Endothelial cell of umbilical vein (primary cell): Measurements from ENCODE around the gene EMC7. TPM values are rescaled to one million over a fixed set of nuclear protein-coding genes. Genes with fewer than 3 reads are reported as not detected.

ENCODE experiments used
- BruUV-seq: library from RNA; stranded (reverse); fragments of 400-500 nt; replicated peaks from 2 replicates; lab custom pipeline; 2021; lab: Mats Ljungman, UMichigan
- CTCF ChIA-PET: fragments of 300-600, 350-600 bp; sonication (Branson Sonifier 250); formaldehyde crosslinking; loops from one replicate; lab custom pipeline; 2021; ENCODE audit warnings: antibody characterized with exemption, inconsistent platforms; lab: Charles Lee
- POLR2A ChIA-PET: fragments of 300-600, 350-600 bp; sonication (Branson Sonifier 250); formaldehyde crosslinking; loops from one replicate; lab custom pipeline; 2021; ENCODE audit warnings: antibody characterized with exemption, inconsistent platforms; lab: Charles Lee
- DNase-seq: peaks from one replicate; pipeline ENCODE4 v3.0.0-alpha.2; 2011; ENCODE audit warnings: low read depth, low spot score
- FAIRE-seq: peaks from 2 replicates; lab custom pipeline; 2011; peaks lifted over from hg19 to GRCh38; lab: Jason Lieb, UNC
- H2AFZ ChIP-seq: 2 replicates; pipeline ENCODE4 v1.6.0; 2012; ENCODE audit warnings: low read depth, low read length, control low read depth, inconsistent platforms
- H3K27ac ChIP-seq: 2 replicates; pipeline ENCODE4 v1.5.1; 2011; ENCODE audit warnings: low read depth, mild to moderate bottlenecking, control low read depth, low read length, moderate library complexity; ENCODE audit not compliant: insufficient read depth
- H3K27me3 ChIP-seq, 2 experiments: 2 replicates each; pipeline versions ENCODE4 v1.6.0 to v1.6.1; 2011; ENCODE audit warnings: low read length in 2 of 2, mixed read lengths in 1 of 2; ENCODE audit not compliant: control insufficient read depth in 2 of 2, insufficient read depth in 2 of 2
- H3K36me3 ChIP-seq, 2 experiments: 2 replicates in 1 of 2; 3 replicates in 1 of 2; pipeline ENCODE4 v1.5.1; 2011; ENCODE audit warnings: low read length in 2 of 2, mild to moderate bottlenecking in 1 of 2, moderate library complexity in 1 of 2; ENCODE audit not compliant: control insufficient read depth in 2 of 2, insufficient read depth in 2 of 2; ENCODE audit errors: extremely low read depth in 1 of 2
- H3K4me1 ChIP-seq: 3 replicates; pipeline ENCODE4 v1.5.1; 2011; ENCODE audit warnings: mild to moderate bottlenecking, low read length; ENCODE audit not compliant: control insufficient read depth, insufficient read depth; ENCODE audit errors: extremely low read depth
- H3K4me2 ChIP-seq: 2 replicates; pipeline ENCODE4 v1.6.1; 2011; ENCODE audit warnings: low read length, control low read depth, mixed read lengths; ENCODE audit not compliant: insufficient read depth
- H3K4me3 ChIP-seq, 3 experiments: fragments of 200-600 bp in 1 of 3; sonication (generic), shearing (Covaris generic) in 1 of 3; replicated peaks in 1 of 3; 2 replicates each; pipeline ENCODE4 v1.5.1; 2011 to 2016; ENCODE audit warnings: control low read depth in 3 of 3, low read length in 3 of 3, mild to moderate bottlenecking in 2 of 3, inconsistent platforms in 1 of 3, low read depth in 1 of 3, moderate library complexity in 1 of 3; ENCODE audit not compliant: insufficient read depth in 1 of 3
- H3K79me2 ChIP-seq: 2 replicates; pipeline ENCODE4 v1.6.0; 2012; ENCODE audit warnings: low read length, inconsistent platforms; ENCODE audit not compliant: control insufficient read depth, insufficient read depth
- H3K9ac ChIP-seq: replicated peaks from 2 replicates; pipeline ENCODE3; 2011; ENCODE audit warnings: low read length, control low read depth; ENCODE audit not compliant: insufficient read depth; ENCODE audit errors: extremely low read depth
- H3K9me1 ChIP-seq: replicated peaks from 3 replicates; pipeline ENCODE4 v1.6.0; 2011; ENCODE audit warnings: mild to moderate bottlenecking, low read length; ENCODE audit not compliant: control insufficient read depth, insufficient read depth; ENCODE audit errors: extremely low read depth
- H3K9me3 ChIP-seq: replicated peaks from 2 replicates; pipeline ENCODE4 v1.5.1; 2012; ENCODE audit warnings: low read length, inconsistent platforms; ENCODE audit not compliant: control insufficient read depth, insufficient read depth
- H4K20me1 ChIP-seq: replicated peaks from 2 replicates; pipeline ENCODE3; 2011; ENCODE audit warnings: mild to moderate bottlenecking, low read length; ENCODE audit not compliant: control insufficient read depth, insufficient read depth; ENCODE audit errors: extremely low read depth
- CTCF ChIP-seq, 2 donors: IDR thresholded peaks; 1 replicate in 1 of 2; 2 replicates in 1 of 2; pipeline ENCODE4 v1.5.1; 2011; ENCODE audit warnings: low read length in 2 of 2, mild to moderate bottlenecking in 2 of 2, moderate library complexity in 2 of 2, control low read depth in 1 of 2, inconsistent platforms in 1 of 2, low read depth in 1 of 2; ENCODE audit not compliant: insufficient read depth in 1 of 2; ENCODE audit errors: extremely low read depth in 1 of 2
- EZH2 ChIP-seq: IDR thresholded peaks from 2 replicates; pipeline ENCODE4 v1.6.1; 2012; ENCODE audit warnings: borderline replicate concordance, low read depth, mild to moderate bottlenecking, moderate library complexity, low read length, inconsistent platforms; ENCODE audit not compliant: severe bottlenecking
- FOS ChIP-seq: IDR thresholded peaks from 2 replicates; pipeline ENCODE4 v1.6.1; 2011; ENCODE audit warnings: mild to moderate bottlenecking, low read length, moderate library complexity, borderline replicate concordance; ENCODE audit not compliant: insufficient read depth
- GATA2 ChIP-seq: IDR thresholded peaks from 2 replicates; pipeline ENCODE4 v1.7.0; 2011; ENCODE audit warnings: low read depth, mild to moderate bottlenecking, moderate library complexity, mixed read lengths, low read length; ENCODE audit not compliant: insufficient read length, insufficient read depth
- JUN ChIP-seq: IDR thresholded peaks from 2 replicates; pipeline ENCODE4 v1.6.1; 2011; ENCODE audit warnings: borderline replicate concordance, low read depth; ENCODE audit not compliant: insufficient read length, insufficient read depth
- MAX ChIP-seq: IDR thresholded peaks from 2 replicates; pipeline ENCODE4 v1.6.1; 2011; ENCODE audit not compliant: insufficient read depth, insufficient read length
- MYC ChIP-seq: IDR thresholded peaks from one replicate; pipeline ENCODE4 v1.6.1; 2011; ENCODE audit warnings: mild to moderate bottlenecking, low read depth, low read length
- POLR2A ChIP-seq: IDR thresholded peaks from 2 replicates; pipeline ENCODE4 v1.6.1; 2012; ENCODE audit warnings: low read depth, mild to moderate bottlenecking, control low read depth, low read length
- POLR2AphosphoS5 ChIP-seq: IDR thresholded peaks from 2 replicates; pipeline ENCODE4 v1.6.1; 2012; ENCODE audit warnings: low read depth, mild to moderate bottlenecking, control low read depth, low read length, moderate library complexity; ENCODE audit not compliant: insufficient read depth
- dilution Hi-C: fragments of 300-500 bp; cut with MboI; formaldehyde crosslinking; loops from one replicate; pipeline ENCODE4 v1.15.0; 2019; ENCODE audit warnings: low sequenced_read_pairs; ENCODE audit not compliant: extremely low pct_ligation_motif_present
- intact Hi-C: fragments of 100-400 bp; cut with micrococcal nuclease; formaldehyde crosslinking; loops from one replicate; pipeline ENCODE4 v1.10.0; 2022
- polyA plus RNA-seq, 4 experiments: library from polyadenylated mRNA; depleted of rRNA in 3 of 4; stranded (reverse) in 3 of 4; unstranded in 1 of 4; fragments of >200 nt; gene quantifications; 2 replicates each; pipeline versions ENCODE4 v1.2.1 to v1.2.3, GENCODE V29; 2011 to 2012; ENCODE audit warnings: missing spikeins in 1 of 4
- total RNA-seq: library from RNA; stranded (reverse); gene quantifications from 2 replicates; pipeline ENCODE4 v1.2.3, GENCODE V29; 2021

The EMC7 gene
- total and polyA plus RNA-seq, 2 donors (not counting 3 experiments of a cell fraction or from before 2014, with no cell fraction given): 57.0 to 70.6 TPM

- Histone ChIP-seq H3K4me2 (peak within 1 kb of the TSS; percentile 97), H2AFZ (peak within 1 kb of the TSS; percentile 82), H3K9me1 (no peaks in the 10 kb centered on the region), H4K20me1 (no peaks in the 10 kb centered on the region), H3K9ac (peak within 1 kb of the TSS; percentile 67), H3K36me3 (no peaks in the 10 kb centered on the region), H3K4me3 (peak within 1 kb of the TSS; percentile 79 to 99 (median 95)), H3K4me1 (peaks cover 13% of the 10 kb centered on the region), H3K27ac (peak within 1 kb of the TSS; percentile 83), H3K27me3 (no peaks in the 10 kb centered on the region), H3K9me3 (no peaks in the 10 kb centered on the region), H3K79me2 (peaks cover 12% of the 10 kb centered on the region)
- DNase-seq (peak; percentile 37), FAIRE-seq (peak; percentile 38)
- ChIA-PET POLR2A (no interaction called here), CTCF (interaction anchor here (1.3 to 1.6 kb wide), 2 partner anchors 22 to 75 kb away, joined by 3 to 5 read pairs; no protein-coding TSS in a partner anchor)
- intact Hi-C loops (loop anchor here (5.0 kb wide), 1 partner anchor 37 kb away; no protein-coding TSS in a partner anchor), dilution Hi-C loops (no loop called here)
- TSS peak; percentile 49 for BruUV-seq
- TF ChIP-seq POLR2AphosphoS5: no peak
- no peak for TF ChIP-seq MYC
- no peak for TF ChIP-seq CTCF (IDR thresholded peaks at IDR 0.05; ENCODE audit: extremely low read depth in 1 of 2, insufficient read depth in 1 of 2, low read depth in 1 of 2, low read length in 2 of 2)
- TF ChIP-seq JUN: no peak
- TF ChIP-seq EZH2: no peak
- no peak for TF ChIP-seq MAX
- TF ChIP-seq FOS: no peak
- TF ChIP-seq GATA2: no peak
- TF ChIP-seq POLR2A: no peak
Observed at GRCh38 chr15:34038871-34039789, 62.5 kb downstream of the EMC7 start, which contains the start of gene AVEN. TSS of gene AVEN (minus strand) at chr15:34039204. CDS start at chr15:34039046, 158 bp downstream.
